GM18519 (cell line): Measurements from ENCODE around the gene SPOCK1.

Experiments used
- ATAC-seq: cut with Tn5 transposase; IDR thresholded peaks from one replicate; pipeline ENCODE4 v1.9.1; 2021; ENCODE audit warnings: mild to moderate bottlenecking, moderate library complexity; ENCODE audit not compliant: unreplicated experiment, low FRiP score

SPOCK1 gene

DNA sequence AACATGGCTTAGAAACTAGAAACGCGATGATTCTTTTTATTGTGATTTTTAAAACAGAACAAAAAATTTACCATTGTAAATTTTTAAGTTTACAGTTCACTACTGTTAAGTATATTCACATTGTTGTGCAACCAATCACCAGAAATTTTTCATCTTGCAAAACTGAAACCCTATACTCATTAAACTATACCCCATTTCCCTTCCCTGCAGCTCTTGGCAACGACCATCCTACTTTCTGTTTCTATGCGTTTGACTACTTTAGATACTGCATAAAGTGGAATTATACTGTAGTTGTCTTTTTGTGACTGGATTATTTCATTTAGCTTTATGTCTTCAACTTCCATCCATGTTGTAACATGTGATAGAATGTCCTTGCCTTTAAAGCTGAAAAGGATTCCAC is 52.5 kb downstream of the SPOCK1 start:
- no peak for ATAC-seq

DNA sequence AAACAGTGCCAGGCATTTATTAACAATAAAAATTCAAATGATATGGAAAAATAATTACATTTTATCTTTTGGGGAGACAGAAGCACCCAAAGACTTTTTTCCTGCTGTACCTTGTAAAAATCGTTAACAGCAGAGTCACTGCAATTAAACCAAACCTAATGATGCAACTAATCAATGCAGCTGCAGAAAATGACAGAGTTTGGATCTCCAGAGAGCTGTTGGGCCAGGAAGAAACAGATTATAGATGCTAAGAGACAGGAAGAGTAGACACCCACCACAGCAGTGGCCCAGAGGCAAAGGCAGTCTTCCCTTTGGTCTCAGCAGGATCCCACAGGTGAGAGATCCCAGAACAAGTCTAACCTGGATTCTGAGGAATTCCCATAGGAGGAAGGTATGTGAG is 53.0 kb downstream of the SPOCK1 start:
- ATAC-seq: no peak

DNA sequence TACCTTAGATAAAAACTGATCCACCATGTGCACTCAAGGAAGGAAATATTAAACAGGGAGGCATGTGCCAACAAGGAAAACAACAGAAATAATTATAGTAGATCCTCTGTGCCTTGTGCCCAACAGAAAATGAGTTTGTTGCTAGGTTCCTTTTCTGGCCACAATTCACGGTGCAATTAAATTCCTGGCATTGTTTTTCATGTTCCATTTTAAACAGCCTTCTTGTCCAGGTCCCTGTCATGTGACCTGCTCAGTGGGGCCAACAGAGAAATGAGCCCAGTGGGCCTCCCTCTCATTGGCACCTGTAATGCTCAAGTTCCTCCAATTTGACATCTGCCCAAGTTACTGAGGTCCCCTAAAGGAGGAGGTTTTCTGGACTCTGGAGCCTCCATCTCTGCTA is 56.5 kb downstream of the SPOCK1 start:
- no peak for ATAC-seq

DNA sequence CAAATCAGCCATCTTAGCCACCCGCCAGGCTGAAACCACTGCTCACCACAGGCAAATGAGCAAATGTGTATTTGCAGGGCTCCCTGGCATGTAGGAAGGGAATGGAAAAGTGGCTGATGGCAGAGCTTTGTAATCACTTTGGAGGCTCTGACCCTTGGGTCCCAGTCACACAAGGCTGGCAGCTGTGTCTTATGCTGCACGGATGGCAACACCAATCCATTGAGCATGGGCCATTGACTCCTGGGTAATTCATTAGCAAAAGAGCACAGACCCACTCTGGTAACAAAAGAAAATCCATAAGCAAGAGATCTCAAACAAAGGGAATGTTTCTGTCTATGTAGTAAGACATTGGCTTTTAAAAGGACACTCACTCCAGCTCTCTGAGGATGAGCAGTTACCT is 57.6 kb downstream of the SPOCK1 start:
- ATAC-seq: no peak

DNA sequence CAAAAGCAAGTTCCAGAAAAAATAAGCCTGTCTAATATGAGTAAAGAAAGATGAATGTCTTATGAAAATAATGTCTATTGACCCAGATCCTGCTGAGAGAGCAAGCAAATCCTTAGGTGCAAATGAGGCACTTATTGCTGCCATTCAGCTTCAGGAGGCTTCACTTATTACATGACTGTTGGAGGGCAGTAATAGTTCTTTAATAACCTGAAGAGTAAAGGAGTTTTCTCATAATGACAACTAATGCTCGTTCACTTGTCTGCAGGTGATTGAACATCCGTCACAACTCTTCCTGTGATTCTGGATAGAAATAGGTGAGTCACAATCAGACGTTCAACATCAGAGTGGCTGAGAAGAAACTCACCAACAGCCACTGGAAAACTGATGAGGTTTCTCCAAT is 58.3 kb downstream of the SPOCK1 start:
- ATAC-seq: no peak

DNA sequence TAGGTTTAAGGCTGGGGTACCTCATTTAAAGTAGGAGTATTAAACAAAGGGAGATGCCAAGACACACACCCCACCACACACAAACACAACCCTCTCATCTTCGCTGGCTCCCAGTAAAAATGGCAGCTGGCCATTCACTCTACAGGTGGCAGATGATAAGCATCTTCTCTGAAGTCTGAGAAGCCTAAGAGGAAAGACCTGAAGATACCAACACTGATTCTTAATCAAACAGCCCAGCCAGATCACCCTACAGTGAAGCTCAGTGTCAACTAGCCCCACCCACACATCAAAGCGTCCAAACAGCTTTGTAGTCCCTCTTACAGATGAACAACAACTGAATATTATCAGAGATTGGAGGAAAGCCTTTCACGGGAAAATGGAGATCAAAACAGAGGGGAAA is 59.5 kb downstream of the SPOCK1 start:
- ATAC-seq: no peak

DNA sequence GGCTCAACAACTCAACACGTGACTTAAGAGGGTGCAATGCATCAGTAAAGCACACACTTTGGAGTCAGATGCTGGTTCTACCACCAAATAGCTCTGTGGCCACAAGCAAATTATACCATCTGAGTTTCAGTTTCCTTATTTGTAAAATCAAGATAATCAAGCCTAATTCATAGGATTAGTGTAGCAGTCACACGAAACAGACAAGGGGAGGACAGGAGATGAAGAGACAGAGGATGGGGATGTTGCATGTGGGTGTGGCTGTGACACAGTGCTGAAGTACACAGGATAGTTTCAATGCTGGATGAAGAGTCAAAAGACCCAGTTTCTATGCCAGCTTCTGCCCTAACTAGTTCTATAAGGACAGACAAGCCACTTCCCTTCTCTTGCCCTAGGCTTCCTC is 60.2 kb downstream of the SPOCK1 start:
- ATAC-seq: no peak

DNA sequence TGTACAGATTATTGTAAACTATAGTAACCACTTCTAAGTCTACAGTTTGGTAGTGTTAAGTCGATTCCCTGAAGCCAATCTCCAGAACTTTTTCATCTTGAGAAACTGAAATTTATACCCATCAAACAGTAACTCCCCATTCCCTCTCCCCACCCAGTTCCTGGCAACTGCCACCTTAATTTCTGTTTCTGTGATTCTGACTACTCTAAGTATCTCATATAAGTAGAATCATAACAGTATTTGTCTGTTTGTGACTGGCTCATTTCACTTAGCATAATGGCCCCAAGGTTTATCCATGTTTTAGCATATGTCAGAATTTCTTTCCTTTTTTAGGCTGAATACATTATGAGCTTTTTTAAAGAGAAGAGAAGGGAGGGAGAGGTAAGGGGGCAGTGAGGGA is 61.4 kb downstream of the SPOCK1 start:
- no peak for ATAC-seq

DNA sequence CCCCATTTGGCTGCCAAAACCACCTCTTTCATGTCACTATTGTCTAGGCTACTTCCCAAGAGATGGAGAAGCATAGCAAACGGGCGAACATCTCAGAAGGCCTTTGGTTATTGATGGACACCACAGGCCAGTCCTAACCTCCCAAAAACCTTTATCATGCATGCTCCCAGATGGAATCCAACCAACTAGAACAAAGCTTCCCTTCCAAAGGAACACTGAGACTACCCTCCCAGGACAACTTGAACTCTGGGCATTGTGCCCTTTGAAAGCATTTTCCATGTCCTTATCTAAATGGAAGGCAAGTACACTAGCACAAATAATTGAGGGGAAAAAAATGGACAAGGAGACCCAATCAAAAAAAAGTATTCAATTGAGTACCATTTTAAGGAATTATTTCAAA is 65.6 kb downstream of the SPOCK1 start:
- no peak for ATAC-seq

DNA sequence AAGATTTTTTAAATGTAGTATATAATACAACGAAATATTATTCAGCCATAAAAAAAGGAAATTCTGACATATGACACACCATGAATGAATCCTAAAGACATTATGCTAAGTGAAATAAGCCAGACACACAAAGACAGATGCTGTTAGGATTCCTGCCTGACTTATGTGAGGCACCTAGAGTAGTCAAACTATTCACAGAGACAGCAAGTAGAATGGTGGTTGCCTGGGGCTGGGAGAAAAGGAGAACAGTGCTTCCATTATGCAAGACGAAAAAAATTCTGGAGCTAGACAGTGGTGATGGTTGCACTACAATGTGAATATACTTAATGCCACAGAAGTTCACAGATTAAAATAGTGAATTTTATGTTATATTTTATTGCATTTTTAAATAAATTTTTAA is 66.8 kb downstream of the SPOCK1 start:
- ATAC-seq: no peak

DNA sequence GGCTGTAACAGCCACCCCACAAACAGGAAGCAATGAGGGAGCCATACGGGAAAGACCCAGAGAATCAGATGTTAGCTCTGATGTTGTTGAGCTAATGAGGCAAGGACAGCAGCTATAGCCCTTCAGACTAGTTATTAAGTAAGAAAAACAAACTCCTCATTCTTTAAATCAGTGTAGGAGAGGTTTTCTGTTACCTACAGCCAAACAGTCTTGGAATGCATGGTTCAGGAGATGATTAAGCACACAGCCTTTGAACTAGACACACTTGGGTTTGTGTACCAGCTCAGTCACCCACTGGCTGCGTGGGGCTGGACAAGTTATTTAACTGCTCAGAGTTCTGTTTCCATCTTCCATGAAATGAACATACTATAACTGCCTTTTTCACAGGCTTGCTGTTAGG is 68.1 kb downstream of the SPOCK1 start:
- ATAC-seq: no peak

DNA sequence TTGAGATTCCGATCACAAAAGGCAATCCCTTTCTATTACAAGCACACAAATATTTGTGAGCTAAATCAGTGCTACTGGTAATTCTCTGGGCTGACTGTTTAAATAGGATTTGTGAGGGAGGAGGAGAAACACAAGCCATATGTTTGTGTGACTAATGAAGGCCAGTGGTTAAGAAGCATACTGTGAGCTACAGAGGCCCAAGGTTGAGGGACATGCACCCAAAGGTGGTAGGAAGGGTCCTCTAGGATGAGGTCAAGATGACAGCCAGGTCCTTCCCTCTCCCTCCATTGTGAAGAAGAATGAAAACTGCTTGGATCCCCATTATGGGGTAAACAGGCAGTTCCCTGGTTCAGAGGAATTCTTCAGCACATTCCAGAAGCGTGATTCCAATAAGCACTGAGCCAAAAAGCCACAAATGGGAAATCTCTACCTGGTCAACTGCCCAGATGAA is 83.9 kb downstream of the SPOCK1 start:
- ATAC-seq: no peak

DNA sequence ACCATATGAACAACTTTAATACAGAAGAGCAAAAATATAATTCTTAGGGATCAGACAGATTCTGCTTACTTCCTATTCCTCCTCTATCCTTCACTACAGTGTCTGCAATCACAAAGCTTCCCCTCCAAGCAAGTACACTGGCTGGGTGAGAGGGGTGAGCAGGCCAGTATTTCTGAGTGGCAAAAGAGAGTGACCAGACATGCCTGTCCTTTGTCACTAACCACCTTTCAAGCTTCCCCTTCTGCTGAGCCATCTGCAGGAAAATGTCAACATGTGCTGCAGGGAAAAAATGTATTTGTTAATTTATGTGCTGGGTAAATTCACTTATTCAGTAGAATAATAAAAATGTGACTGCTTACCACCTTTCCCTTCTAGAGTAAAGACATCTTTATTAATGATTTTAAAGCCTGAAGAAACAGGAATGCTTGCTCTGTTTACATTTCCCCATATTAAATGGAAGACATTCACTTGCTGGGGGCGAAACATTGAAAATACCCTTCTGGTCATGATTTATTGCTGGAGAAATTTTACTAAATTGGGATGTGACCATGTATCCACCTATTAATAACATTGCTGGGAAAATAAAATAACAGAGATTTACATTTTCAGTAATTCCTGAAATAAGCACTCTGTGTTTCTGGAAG is 84.9 kb downstream of the SPOCK1 start:
- no peak for ATAC-seq

DNA sequence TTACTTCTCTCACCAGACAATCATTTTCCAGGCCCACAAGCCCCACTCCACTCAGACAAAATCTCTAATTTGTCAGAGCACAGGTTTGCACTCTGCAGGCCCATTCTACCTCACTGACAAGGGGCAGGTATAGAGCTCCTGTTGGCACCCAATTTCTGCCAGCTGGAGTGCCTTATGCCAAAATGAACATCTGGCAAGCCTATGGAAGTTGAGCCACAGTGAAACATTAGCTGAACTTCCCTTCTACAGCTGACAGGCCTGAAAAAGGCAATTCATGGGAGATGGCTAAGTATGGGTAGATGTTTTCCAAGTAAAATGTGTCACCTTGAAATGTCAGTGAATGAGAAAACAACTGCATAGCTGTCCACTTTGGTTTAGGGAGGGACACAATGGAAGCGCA is 87.0 kb downstream of the SPOCK1 start:
- ATAC-seq: no peak

DNA sequence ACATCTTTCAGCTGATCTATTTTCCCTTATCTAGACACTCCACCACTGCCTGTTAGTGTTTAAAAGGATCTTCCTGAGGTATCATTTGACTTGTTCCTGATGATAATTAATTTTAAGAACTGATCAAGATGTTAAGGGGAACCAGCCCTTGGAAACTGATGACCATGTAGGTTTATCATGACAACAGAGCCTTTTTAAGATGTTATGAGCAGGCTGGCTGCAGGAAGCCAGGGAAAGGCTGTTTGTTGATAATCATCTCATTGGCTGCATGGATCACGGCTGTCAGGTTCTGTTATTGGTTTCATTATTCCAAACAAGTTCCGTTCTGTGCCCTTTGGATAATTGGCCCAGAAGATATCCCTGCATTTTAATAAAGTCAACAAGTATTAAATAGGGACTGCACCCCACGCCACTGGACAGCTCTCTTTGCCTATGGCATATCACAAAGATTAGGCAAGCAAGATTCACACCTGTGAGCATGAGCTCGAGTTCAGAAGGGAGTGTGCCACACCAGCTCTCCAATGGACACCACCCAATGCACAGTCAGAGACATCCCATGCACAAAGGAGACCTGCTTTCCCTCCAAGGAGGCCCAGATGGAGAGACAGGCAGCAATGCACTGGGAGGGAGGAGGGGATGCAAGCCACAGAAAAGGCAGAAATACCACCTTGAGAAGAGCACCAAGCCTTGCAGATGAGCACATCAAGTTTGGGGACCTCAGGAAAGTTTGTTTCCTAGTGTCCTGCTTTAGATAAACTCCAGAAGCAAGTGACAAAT is 88.7 kb downstream of the SPOCK1 start:
- no peak for ATAC-seq

DNA sequence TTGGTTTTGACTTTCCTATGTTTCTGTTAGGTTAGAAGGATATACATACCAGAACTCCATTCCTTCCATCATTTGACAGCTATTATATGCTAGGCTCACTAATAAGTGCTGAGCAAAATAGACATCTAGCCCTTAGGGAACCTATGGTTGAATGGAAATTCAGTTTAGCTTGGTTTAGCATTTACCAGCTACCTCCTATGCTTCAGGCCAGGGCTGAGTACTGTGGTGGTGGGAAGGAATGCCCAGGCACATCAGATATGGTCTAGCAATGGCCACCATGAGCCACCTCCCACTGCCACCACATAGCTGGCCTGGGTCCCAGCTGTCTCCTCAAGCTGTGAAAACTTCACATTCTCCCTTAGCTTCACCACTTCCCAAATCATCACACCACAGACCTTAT is 89.4 kb downstream of the SPOCK1 start:
- ATAC-seq: no peak

DNA sequence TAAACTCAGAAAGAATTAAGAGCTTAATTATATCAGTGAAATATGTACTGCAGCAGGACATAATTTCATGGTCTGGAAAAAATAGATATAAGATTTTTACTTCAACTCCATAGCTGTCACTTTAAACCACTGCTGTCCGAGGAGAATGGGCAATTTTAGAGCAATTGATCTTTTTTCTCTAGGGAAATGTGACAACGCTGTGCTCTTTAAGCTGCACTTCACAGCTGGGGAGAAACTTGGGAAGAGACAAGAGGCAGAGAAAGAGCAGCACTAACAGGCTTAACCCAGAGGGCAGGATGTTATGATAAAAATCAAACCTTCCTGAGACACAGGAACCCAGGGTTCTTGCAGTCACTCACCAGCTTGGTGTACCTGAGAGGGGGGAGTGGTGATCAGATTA is 92.0 kb downstream of the SPOCK1 start:
- ATAC-seq: no peak

DNA sequence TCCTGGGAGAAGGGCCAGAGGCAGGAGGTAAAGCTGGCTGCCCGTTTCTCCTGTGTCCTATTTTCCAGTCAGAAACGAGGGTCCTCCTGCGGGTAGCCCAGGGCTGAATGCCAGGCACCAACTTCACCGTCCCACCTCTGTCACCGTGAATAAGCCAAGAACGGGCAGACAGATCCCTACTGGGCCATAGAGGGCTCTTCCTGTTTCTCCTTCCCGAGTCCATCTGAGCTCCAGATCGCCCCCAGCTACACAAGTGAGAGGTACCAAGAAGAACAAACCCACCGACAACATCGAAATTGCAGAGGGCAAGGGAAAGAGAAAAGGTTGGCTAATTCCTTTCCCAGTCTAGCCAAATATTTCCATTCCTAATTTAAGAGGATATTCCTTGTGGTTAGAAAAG is 93.7 kb downstream of the SPOCK1 start:
- no peak for ATAC-seq

DNA sequence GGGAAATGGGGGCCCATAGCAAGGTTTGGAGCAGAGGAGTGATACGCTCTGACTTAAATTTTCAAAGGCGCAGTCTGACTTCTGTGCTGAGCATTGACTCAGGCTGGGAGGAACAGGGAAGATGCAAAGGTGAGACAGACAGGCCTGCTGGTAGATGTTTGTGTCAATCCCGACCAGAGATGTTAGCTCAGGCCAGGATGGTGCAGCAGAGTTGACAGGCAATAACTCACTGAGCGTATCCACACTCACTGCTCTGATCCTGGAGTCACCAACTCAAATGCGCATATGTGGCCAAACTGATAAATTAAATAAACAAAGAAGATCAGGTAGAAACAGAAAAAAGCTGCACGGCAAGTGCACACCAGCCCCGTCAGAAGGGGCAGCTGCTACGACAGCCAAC is 95.3 kb downstream of the SPOCK1 start:
- ATAC-seq: no peak

DNA sequence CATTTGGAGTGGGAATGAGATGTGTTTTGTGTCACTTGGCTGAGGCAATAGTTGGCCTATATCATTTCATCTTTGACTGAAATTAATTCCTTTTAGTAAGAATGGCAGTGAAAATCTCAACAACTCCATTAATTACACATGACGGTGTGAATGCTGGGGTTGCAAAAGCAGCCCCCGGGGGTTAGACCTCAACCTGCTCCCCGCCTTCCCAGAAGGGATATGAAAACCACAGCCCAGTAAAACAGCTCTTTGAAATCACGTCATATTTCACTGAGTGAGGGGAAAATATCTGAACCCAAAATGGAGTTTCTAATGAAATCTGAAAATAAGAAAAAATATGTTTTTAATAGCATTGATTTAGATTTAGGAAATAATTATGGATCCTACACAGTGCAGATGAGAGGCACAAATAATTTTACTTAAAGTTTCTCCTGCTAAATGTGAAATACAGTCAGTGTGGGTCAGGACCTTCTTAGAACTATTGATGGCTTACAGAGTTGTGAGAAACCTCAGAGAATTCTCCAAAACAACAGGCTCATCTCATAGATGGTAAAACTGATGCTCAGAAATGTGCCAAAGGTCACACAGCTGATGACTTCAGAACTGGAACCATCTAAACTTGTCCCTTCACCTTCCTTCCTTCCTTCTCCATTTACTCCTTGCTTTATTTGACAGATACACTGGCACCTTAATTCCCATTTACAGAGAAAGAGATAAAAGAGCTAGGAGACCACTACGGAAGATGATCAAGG is 96.5 kb downstream of the SPOCK1 start:
- no peak for ATAC-seq

DNA sequence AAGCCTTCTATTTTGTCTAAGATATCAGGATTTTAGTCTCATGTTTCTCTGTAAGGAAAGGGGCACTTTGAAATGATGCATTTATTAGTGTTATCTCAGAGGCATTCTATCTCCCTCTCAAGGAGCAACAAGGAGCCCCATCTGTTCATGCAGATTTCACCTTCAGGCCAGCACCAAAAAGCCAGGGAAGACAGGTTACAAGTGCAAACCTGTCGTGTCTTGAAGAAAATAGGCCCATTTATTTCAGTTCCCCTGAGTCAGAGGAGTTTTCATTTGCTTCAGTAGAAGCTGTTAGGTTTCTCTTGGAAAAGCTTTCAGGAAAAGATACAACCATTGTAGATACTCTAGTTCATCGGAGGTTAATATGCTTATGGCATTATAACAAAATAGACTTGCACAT is 97.2 kb downstream of the SPOCK1 start:
- ATAC-seq: no peak

DNA sequence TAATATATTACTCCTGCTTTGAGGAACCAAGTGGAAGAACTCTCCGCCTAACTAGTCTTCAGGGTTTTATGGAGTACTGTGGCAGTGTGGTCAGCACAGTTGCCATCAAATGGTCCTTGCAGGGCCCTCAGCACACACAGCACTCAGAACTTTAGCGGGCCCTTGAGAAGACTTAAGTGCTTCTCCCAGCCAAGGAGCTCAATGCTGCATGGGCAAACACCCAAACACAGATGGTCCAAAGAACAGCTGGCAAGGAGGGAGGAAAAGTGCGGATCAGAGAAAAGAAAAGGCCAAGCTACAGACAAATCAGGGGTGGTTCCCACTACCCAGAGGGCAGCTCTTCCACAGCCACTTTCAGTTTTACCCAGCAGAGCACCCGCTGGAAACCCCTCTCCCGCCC is 98.6 kb downstream of the SPOCK1 start:
- no peak for ATAC-seq
